Measurements from ENCODE around the gene PUM1.

GRCh38 chr1:30893776-30894507, 171.6 kb downstream of the PUM1 start:
- TF ChIP-seq CTCF (IDR thresholded peaks at IDR 0.05; ENCODE audit: extremely low read depth in 1 of 2, insufficient read depth in 1 of 2, low read depth in 1 of 2, low read length in 2 of 2) (no peak), FOS (IDR thresholded peaks at IDR 0.05; ENCODE audit: borderline replicate concordance, insufficient read depth, low read length) (no peak), POLR2A (IDR thresholded peaks at IDR 0.05; ENCODE audit: low read depth, low read length) (no peak), MAX (IDR thresholded peaks at IDR 0.05; ENCODE audit: insufficient read depth, insufficient read length) (no peak), EZH2 (IDR thresholded peaks at IDR 0.05; ENCODE audit: borderline replicate concordance, low read depth, low read length, severe bottlenecking) (no peak), GATA2 (IDR thresholded peaks at IDR 0.05; ENCODE audit: insufficient read depth, insufficient read length, low read depth, low read length) (no peak)
